Esophagus squamous epithelium (tissue), 4 donors: ENCODE results near the gene CROCC.

Experiments used
- CTCF ChIP-seq, 6 experiments: fragments of 450-650 bp in 4 of 6; fragments of 200-600 bp in 2 of 6; sonication (generic) in 2 of 6; IDR thresholded peaks; one replicate each; pipeline ENCODE4 v1.5.1; 2016 to 2019; ENCODE audit warnings: antibody characterized with exemption in 6 of 6, mild to moderate bottlenecking in 4 of 6, moderate library complexity in 4 of 6
- POLR2A ChIP-seq, 4 donors: fragments of 450-650 bp; IDR thresholded peaks; one replicate each; pipeline ENCODE4 v1.6.1; 2017; ENCODE audit warnings: antibody characterized with exemption in 4 of 4, mild to moderate bottlenecking in 4 of 4, moderate library complexity in 3 of 4

- TF ChIP-seq CTCF (IDR thresholded peaks at IDR 0.05) (no peak), POLR2A (IDR thresholded peaks at IDR 0.05) (no peak)
These were observed 56.4 kb downstream of the CROCC start for GRCh38 chr1:16978139-16978538.
